ENCODE measurements around the gene PAK5.

The PAK5 gene

GRCh38 chr20:9723501-9724202, 115.2 kb downstream of the PAK5 start:
- H4K20me1 ChIP-seq (ENCODE audit: low read depth, low read length): no peaks in the 10 kb centered on the region
- no peaks in the 10 kb centered on the region for H3K9me3 ChIP-seq (ENCODE audit: insufficient read depth, low read length)
- H3K9ac ChIP-seq (ENCODE audit: low read length): no peak overlapping the region
- no peaks in the 10 kb centered on the region for H3K36me3 ChIP-seq (ENCODE audit: low read length)
- H3K79me2 ChIP-seq (ENCODE audit: insufficient read depth, low read length): no peaks in the 10 kb centered on the region
- no peaks in the 10 kb centered on the region for H3F3A ChIP-seq (ENCODE audit: insufficient read depth)
- no peak overlapping the region for H3K4me3 ChIP-seq (ENCODE audit: insufficient read depth, low read length, poor library complexity, severe bottlenecking)
- no peak overlapping the region for H2AFZ ChIP-seq (ENCODE audit: low read depth, low read length, severe bottlenecking)
- TF ChIP-seq EZH2phosphoT487 (conservative IDR thresholded peaks at IDR 0.05; ENCODE audit: low read length) (no peak), CTCF (IDR thresholded peaks at IDR 0.05; ENCODE audit: insufficient read depth, low read length, poor library complexity, severe bottlenecking) (no peak)
- no peaks in the 10 kb centered on the region for H3K9me2 ChIP-seq (replicated peaks; ENCODE audit: insufficient read depth, low read length)
- H3K27ac ChIP-seq (ENCODE audit: low read depth, low read length): no peak overlapping the region
- no peak overlapping the region for H3K4me2 ChIP-seq (ENCODE audit: low read depth, low read length, poor library complexity, severe bottlenecking)
- no peaks in the 10 kb centered on the region for H3K27me3 ChIP-seq (ENCODE audit: low read length)

- Histone ChIP-seq H3K27ac (ENCODE audit: low read depth, low read length) (no peak overlapping the region), H3K9ac (ENCODE audit: low read length) (no peak overlapping the region), H3F3A (ENCODE audit: insufficient read depth) (no peaks in the 10 kb centered on the region), H3K4me3 (ENCODE audit: insufficient read depth, low read length, poor library complexity, severe bottlenecking) (no peak overlapping the region), H3K36me3 (ENCODE audit: low read length) (no peaks in the 10 kb centered on the region), H4K20me1 (ENCODE audit: low read depth, low read length) (no peaks in the 10 kb centered on the region), H3K27me3 (ENCODE audit: low read length) (no peaks in the 10 kb centered on the region), H3K79me2 (ENCODE audit: insufficient read depth, low read length) (no peaks in the 10 kb centered on the region), H3K9me3 (ENCODE audit: insufficient read depth, low read length) (no peaks in the 10 kb centered on the region), H3K4me2 (ENCODE audit: low read depth, low read length, poor library complexity, severe bottlenecking) (no peak overlapping the region), H3K9me2 (replicated peaks; ENCODE audit: insufficient read depth, low read length) (no peaks in the 10 kb centered on the region), H2AFZ (ENCODE audit: low read depth, low read length, severe bottlenecking) (no peak overlapping the region)
- TF ChIP-seq CTCF (IDR thresholded peaks at IDR 0.05; ENCODE audit: insufficient read depth, low read length, poor library complexity, severe bottlenecking) (no peak), EZH2phosphoT487 (conservative IDR thresholded peaks at IDR 0.05; ENCODE audit: low read length) (no peak)
Measured at GRCh38 chr20:9711872-9712271, 127.0 kb downstream of the PAK5 start.

- Histone ChIP-seq H3K27ac (ENCODE audit: low read depth, low read length) (no peak overlapping the region), H3K9me3 (ENCODE audit: insufficient read depth, low read length) (no peaks in the 10 kb centered on the region), H3F3A (ENCODE audit: insufficient read depth) (no peaks in the 10 kb centered on the region), H3K4me2 (ENCODE audit: low read depth, low read length, poor library complexity, severe bottlenecking) (no peak overlapping the region), H3K79me2 (ENCODE audit: insufficient read depth, low read length) (no peaks in the 10 kb centered on the region), H3K4me3 (ENCODE audit: insufficient read depth, low read length, poor library complexity, severe bottlenecking) (no peak overlapping the region), H4K20me1 (ENCODE audit: low read depth, low read length) (no peaks in the 10 kb centered on the region), H3K9me2 (replicated peaks; ENCODE audit: insufficient read depth, low read length) (no peaks in the 10 kb centered on the region), H3K27me3 (ENCODE audit: low read length) (no peaks in the 10 kb centered on the region), H2AFZ (ENCODE audit: low read depth, low read length, severe bottlenecking) (no peak overlapping the region), H3K9ac (ENCODE audit: low read length) (no peak overlapping the region), H3K36me3 (ENCODE audit: low read length) (no peaks in the 10 kb centered on the region)
- no peak for TF ChIP-seq CTCF (IDR thresholded peaks at IDR 0.05; ENCODE audit: insufficient read depth, low read length, poor library complexity, severe bottlenecking)
- TF ChIP-seq EZH2phosphoT487 (conservative IDR thresholded peaks at IDR 0.05; ENCODE audit: low read length): no peak
Measured at GRCh38 chr20:9710685-9711084, 128.2 kb downstream of the PAK5 start.

All from SU-DHL-6 (cell line).